Stomach (tissue), 9 donors: ENCODE data around the gene BHLHA9. TPM values are rescaled to one million over a fixed set of nuclear protein-coding genes. Genes with fewer than 3 reads are reported as not detected.

ENCODE experiments used
- DNase-seq, 2 donors: peaks; one replicate each; pipeline versions ENCODE4 v3.0.0 to v3.0.0-alpha.2; 2013 to 2019
- H3K27ac ChIP-seq, 5 donors: fragments of 200-600 bp in 4 of 5; sonication (generic) in 4 of 5; one replicate each; pipeline ENCODE4 v1.5.1; 2013 to 2019; ENCODE audit warnings: mild to moderate bottlenecking in 1 of 5, moderate library complexity in 1 of 5
- H3K27me3 ChIP-seq, 3 donors: fragments of 200-600 bp; sonication (generic); one replicate each; pipeline ENCODE4 v1.5.1; 2017 to 2019; ENCODE audit warnings: mixed run types in 1 of 3
- H3K36me3 ChIP-seq, 4 donors: fragments of 200-600 bp; sonication (generic); 1 replicate in 3 of 4; 2 replicates in 1 of 4; pipeline ENCODE4 v1.5.1; 2016 to 2019
- H3K4me1 ChIP-seq, 4 donors: fragments of 200-600 bp; sonication (generic); one replicate each; pipeline ENCODE4 v1.5.1; 2016 to 2019
- H3K4me3 ChIP-seq, 4 donors: fragments of 200-600 bp; sonication (generic) in 3 of 4; one replicate each; pipeline ENCODE4 v1.5.1; 2016 to 2019; ENCODE audit warnings: mild to moderate bottlenecking in 1 of 4
- H3K9me3 ChIP-seq, 4 donors: fragments of 200-600 bp; sonication (generic); one replicate each; pipeline ENCODE4 v1.5.1; 2016 to 2019
- CTCF ChIP-seq, 7 experiments: fragments of 450-650 bp in 4 of 7; fragments of 200-600 bp in 3 of 7; sonication (generic) in 3 of 7; IDR thresholded peaks; one replicate each; pipeline ENCODE4 v1.5.1; 2016 to 2019; ENCODE audit warnings: antibody characterized with exemption in 7 of 7, control low read depth in 2 of 7, mild to moderate bottlenecking in 1 of 7
- EP300 ChIP-seq: sonication (generic); formaldehyde crosslinking; IDR thresholded peaks from one replicate; pipeline ENCODE4 v1.6.1; 2017; ENCODE audit warnings: antibody characterized with exemption
- POLR2A ChIP-seq, 4 donors: fragments of 450-650 bp; IDR thresholded peaks; one replicate each; pipeline ENCODE4 v1.6.1; 2016; ENCODE audit warnings: antibody characterized with exemption in 4 of 4, control low read depth in 2 of 4, mild to moderate bottlenecking in 1 of 4, moderate library complexity in 1 of 4
- POLR2AphosphoS5 ChIP-seq, 3 donors: sonication (generic); formaldehyde crosslinking; IDR thresholded peaks; one replicate each; pipeline ENCODE4 v1.6.1; 2016; ENCODE audit warnings: antibody characterized with exemption in 3 of 3
- WGBS, 5 donors: extraction: QIAGEN DNeasy Blood & Tissue Kit in 3 of 5; methylation state at CpG; one replicate each; pipeline versions ENCODE4 v1.1.5 to v1.1.7; 2013 to 2018; 5-methylcytosine and 5-hydroxymethylcytosine counted together
- intact Hi-C: fragments of 100-400 bp; cut with DNase I; formaldehyde crosslinking; loops from one replicate; pipeline ENCODE4 v1.15.1; 2023; ENCODE audit warnings: low total_unique reads
- polyA plus RNA-seq, 3 donors: library from polyadenylated mRNA; stranded (reverse); fragments of 200-250 nt; gene quantifications; one replicate each; pipeline ENCODE4 v1.2.3, GENCODE V29; 2013
- total RNA-seq, 5 donors: library from RNA; depleted of rRNA; stranded (reverse); fragments of >200 nt; gene quantifications; one replicate each; pipeline versions ENCODE4 v1.1.0 to v1.2.3, GENCODE V29; 2014 to 2016
- donor health status: healthy with polysubstance abuse.
- donor health status: Bipolar disorder and iron deficiency.
- donor health status: healthy.

Gene BHLHA9
- total and polyA plus RNA-seq, 8 donors = not detected

- Histone ChIP-seq H3K9me3 (no peaks in the 10 kb centered on the region), H3K4me3 (no peak overlapping the region), H3K27me3 (peaks cover 0 to 27% (median 9%) of the 10 kb centered on the region in 3 donors), H3K4me1 (peaks cover 14 to 26% (median 19%) of the 10 kb centered on the region in 4 donors), H3K27ac (no peak overlapping the region), H3K36me3 (no peaks in the 10 kb centered on the region)
- WGBS, 5 donors = 56 to 88% (median 79%) methylated on average over 7 of the region's 7 CpGs
- TF ChIP-seq POLR2A (IDR thresholded peaks at IDR 0.05) = no peak
- no peak for TF ChIP-seq EP300
- no peak for TF ChIP-seq CTCF (IDR thresholded peaks at IDR 0.05)
- no peak for TF ChIP-seq POLR2AphosphoS5 (IDR thresholded peaks at IDR 0.05)
- intact Hi-C loops = no loop called here
- no peak for DNase-seq
These were observed 45.9 kb upstream of the BHLHA9 start for GRCh38 chr17:1224330-1224729.

GRCh38 chr17:1226308-1226707, 43.9 kb upstream of the BHLHA9 start:
- DNase-seq = no peak
- TF ChIP-seq POLR2A (IDR thresholded peaks at IDR 0.05) (no peak), EP300 (no peak), POLR2AphosphoS5 (IDR thresholded peaks at IDR 0.05) (no peak), CTCF (IDR thresholded peaks at IDR 0.05) (no peak)
- no peak overlapping the region for H3K4me3 ChIP-seq
- H3K27me3 ChIP-seq = peaks cover 6 to 47% (median 24%) of the 10 kb centered on the region in 3 donors
- no peaks in the 10 kb centered on the region for H3K36me3 ChIP-seq
- intact Hi-C loops = no loop called here
- no peaks in the 10 kb centered on the region for H3K9me3 ChIP-seq
- no peak overlapping the region for H3K27ac ChIP-seq
- WGBS, 5 donors = 74 to 92% (median 77%) methylated on average over 3 of the region's 3 CpGs
- H3K4me1 ChIP-seq = peaks cover 25 to 46% (median 36%) of the 10 kb centered on the region in 4 donors

- TF ChIP-seq POLR2AphosphoS5 (IDR thresholded peaks at IDR 0.05) (no peak), POLR2A (IDR thresholded peaks at IDR 0.05) (no peak), EP300 (no peak), CTCF (IDR thresholded peaks at IDR 0.05) (no peak)
- Histone ChIP-seq H3K27me3 (peaks cover 6 to 57% (median 27%) of the 10 kb centered on the region in 3 donors), H3K36me3 (no peaks in the 10 kb centered on the region), H3K4me1 (peaks cover 32 to 56% (median 39%) of the 10 kb centered on the region in 4 donors), H3K4me3 (peak overlapping the region in 2 of 4 donors; percentile 59 to 68), H3K27ac (no peak overlapping the region), H3K9me3 (no peaks in the 10 kb centered on the region)
- intact Hi-C loops = no loop called here
- WGBS, 5 donors = 69 to 90% (median 83%) methylated on average over 5 of the region's 5 CpGs
- no peak for DNase-seq
These were observed 42.9 kb upstream of the BHLHA9 start for GRCh38 chr17:1227365-1227764.

- Histone ChIP-seq H3K9me3 (no peaks in the 10 kb centered on the region), H3K27ac (peak overlapping the region in 4 of 5 donors; percentile 32 to 79 (median 73)), H3K27me3 (peaks cover 6 to 60% (median 27%) of the 10 kb centered on the region in 3 donors), H3K4me3 (peak overlapping the region; percentile 58 to 68 (median 62)), H3K36me3 (no peaks in the 10 kb centered on the region), H3K4me1 (peaks cover 32 to 61% (median 39%) of the 10 kb centered on the region in 4 donors)
- TF ChIP-seq POLR2AphosphoS5 (IDR thresholded peaks at IDR 0.05) (no peak), CTCF (IDR thresholded peaks at IDR 0.05) (no peak), POLR2A (IDR thresholded peaks at IDR 0.05) (no peak), EP300 (no peak)
- WGBS, 5 donors = 11 to 18% (median 14%) methylated on average over 36 to 58 of the region's 58 CpGs
- DNase-seq = peak in 1 of 2 donors; percentile 44
- intact Hi-C loops = no loop called here
These were observed 42.1 kb upstream of the BHLHA9 start for GRCh38 chr17:1227917-1228780.
